ENCODE measurements around the gene RAVER1. TPM values are rescaled to one million over a fixed set of nuclear protein-coding genes. Genes with fewer than 3 reads are reported as not detected.
A peak's percentile ranks its signal among the peaks of the same experiment; 100 is the strongest.

The RAVER1 gene
- total and polyA plus RNA-seq, 9 of the 15 experiments (the other 6 are each of a cell fraction or from before 2014, with no cell fraction given): 0.06 to 113 (median 7.0) TPM

DNA sequence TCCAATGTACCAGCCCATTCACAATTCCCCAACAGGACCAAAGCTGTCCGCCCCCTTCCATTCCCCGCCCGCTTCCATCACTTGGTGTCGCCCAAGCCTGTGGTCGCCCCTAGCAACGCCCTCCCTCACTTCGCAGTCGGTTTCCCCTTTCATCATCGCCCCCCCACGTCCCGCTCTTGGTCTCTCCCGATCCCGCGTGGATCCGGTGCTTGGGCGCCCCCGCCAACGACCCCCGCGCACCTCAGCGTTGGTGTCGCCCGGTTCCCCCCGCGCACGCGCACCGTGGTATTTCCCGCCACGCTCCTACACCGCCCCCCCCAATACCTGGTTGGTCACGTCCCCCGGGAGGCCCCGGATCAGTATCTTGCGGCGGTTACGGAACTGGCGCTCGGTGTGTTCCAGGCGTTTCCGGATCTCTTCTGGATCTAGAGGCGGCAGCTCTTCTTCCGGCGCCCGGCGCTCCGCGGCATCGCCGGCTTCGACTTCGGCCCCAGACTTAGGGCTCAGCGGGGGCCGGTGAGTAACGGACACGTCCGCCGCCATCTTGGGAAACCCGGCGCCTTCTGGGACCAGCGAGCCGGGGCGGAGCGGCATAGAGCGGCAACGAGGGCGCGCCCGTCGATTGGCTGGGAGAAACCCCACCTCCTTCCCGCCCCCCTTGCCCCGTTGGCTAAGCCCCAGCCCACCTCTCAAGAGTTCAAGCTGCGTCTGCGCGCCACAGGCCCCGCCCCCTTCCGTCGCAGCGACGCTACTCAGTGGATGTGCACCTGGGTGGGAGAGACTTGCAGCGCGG lies at the start of gene RAVER1 (continued):
- TF ChIP-seq NR0B1 (IDR thresholded peaks at IDR 0.05; ENCODE audit: partially characterized antibody) (no peak), CAMTA2 (CRISPR knock-in tag; conservative IDR thresholded peaks at IDR 0.05) (0 out of 2 replicates have a peak, but pooled peaks have one; percentile 83), ASH1L (IDR thresholded peaks at IDR 0.05; ENCODE audit: borderline replicate concordance, low read depth, partially characterized antibody) (peak; percentile 66), SREBF1 (IDR thresholded peaks at IDR 0.05; ENCODE audit: borderline replicate concordance, low read depth, low read length) (peak; percentile 70; the same call in 1 of the 2 replicates), TGIF2 (CRISPR knock-in tag; IDR thresholded peaks at IDR 0.05) (no peak), THRAP3 (IDR thresholded peaks at IDR 0.05; ENCODE audit: borderline replicate concordance) (no peak), FOXJ3 (CRISPR knock-in tag; IDR thresholded peaks at IDR 0.05) (no peak), GATAD2A (IDR thresholded peaks at IDR 0.05) (no peak), FOXA1 (IDR thresholded peaks at IDR 0.05; ENCODE audit: borderline replicate concordance) (no peak), ETV6 (IDR thresholded peaks at IDR 0.05; ENCODE audit: borderline replicate concordance in 1 of 2, low read depth in 2 of 2, low read length in 1 of 2) (no peak), ETV6 (CRISPR knock-in tag; IDR thresholded peaks at IDR 0.05; ENCODE audit: borderline replicate concordance) (no peak), ZBTB34 (CRISPR knock-in tag; IDR thresholded peaks at IDR 0.05) (no peak), ZNF644 (tag; IDR thresholded peaks at IDR 0.05; ENCODE audit: low read depth) (no peak), MCM3 (IDR thresholded peaks at IDR 0.05) (no peak), CREB5 (CRISPR knock-in tag; IDR thresholded peaks at IDR 0.05) (no peak), PYGO2 (tag; IDR thresholded peaks at IDR 0.05) (no peak)
- TF ChIP-seq, protein P1, sequence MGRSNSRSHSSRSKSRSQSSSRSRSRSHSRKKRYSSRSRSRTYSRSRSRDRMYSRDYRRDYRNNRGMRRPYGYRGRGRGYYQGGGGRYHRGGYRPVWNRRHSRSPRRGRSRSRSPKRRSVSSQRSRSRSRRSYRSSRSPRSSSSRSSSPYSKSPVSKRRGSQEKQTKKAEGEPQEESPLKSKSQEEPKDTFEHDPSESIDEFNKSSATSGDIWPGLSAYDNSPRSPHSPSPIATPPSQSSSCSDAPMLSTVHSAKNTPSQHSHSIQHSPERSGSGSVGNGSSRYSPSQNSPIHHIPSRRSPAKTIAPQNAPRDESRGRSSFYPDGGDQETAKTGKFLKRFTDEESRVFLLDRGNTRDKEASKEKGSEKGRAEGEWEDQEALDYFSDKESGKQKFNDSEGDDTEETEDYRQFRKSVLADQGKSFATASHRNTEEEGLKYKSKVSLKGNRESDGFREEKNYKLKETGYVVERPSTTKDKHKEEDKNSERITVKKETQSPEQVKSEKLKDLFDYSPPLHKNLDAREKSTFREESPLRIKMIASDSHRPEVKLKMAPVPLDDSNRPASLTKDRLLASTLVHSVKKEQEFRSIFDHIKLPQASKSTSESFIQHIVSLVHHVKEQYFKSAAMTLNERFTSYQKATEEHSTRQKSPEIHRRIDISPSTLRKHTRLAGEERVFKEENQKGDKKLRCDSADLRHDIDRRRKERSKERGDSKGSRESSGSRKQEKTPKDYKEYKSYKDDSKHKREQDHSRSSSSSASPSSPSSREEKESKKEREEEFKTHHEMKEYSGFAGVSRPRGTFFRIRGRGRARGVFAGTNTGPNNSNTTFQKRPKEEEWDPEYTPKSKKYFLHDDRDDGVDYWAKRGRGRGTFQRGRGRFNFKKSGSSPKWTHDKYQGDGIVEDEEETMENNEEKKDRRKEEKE (IDR thresholded peaks at IDR 0.05; ENCODE audit: borderline replicate concordance in 1 of 2, control insufficient read depth in 1 of 2, low read depth in 2 of 2, low read length in 1 of 2): peak in 1 of 2 experiments; percentile 93; a peak in 2 of 4 replicates
- TF ChIP-seq, protein P2, sequence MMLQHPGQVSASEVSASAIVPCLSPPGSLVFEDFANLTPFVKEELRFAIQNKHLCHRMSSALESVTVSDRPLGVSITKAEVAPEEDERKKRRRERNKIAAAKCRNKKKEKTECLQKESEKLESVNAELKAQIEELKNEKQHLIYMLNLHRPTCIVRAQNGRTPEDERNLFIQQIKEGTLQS (IDR thresholded peaks at IDR 0.05): peak; percentile 75
- TF ChIP-seq, protein P2 (CRISPR knock-in tag; conservative IDR thresholded peaks at IDR 0.05): no peak

Data from K562 (cell line).